Endothelial cell of umbilical vein (primary cell): ENCODE measurements around the gene TMPRSS12. TPM values are rescaled to one million over a fixed set of nuclear protein-coding genes. Genes with fewer than 3 reads are reported as not detected.
"Not testable (repeated sequence)": the region's sequence is repeated elsewhere in the genome, so short reads cannot be mapped to it uniquely, and the experiment has no call there.

Experiments used
- BruUV-seq: library from RNA; stranded (reverse); fragments of 400-500 nt; replicated peaks from 2 replicates; lab custom pipeline; 2021; lab: Mats Ljungman, UMichigan
- CTCF ChIA-PET: fragments of 300-600, 350-600 bp; sonication (Branson Sonifier 250); formaldehyde crosslinking; loops from one replicate; lab custom pipeline; 2021; ENCODE audit warnings: antibody characterized with exemption, inconsistent platforms; lab: Charles Lee
- POLR2A ChIA-PET: fragments of 300-600, 350-600 bp; sonication (Branson Sonifier 250); formaldehyde crosslinking; loops from one replicate; lab custom pipeline; 2021; ENCODE audit warnings: antibody characterized with exemption, inconsistent platforms; lab: Charles Lee
- DNase-seq: peaks from one replicate; pipeline ENCODE4 v3.0.0-alpha.2; 2011; ENCODE audit warnings: low read depth, low spot score
- FAIRE-seq: peaks from 2 replicates; lab custom pipeline; 2011; peaks lifted over from hg19 to GRCh38; lab: Jason Lieb, UNC
- H2AFZ ChIP-seq: 2 replicates; pipeline ENCODE4 v1.6.0; 2012; ENCODE audit warnings: low read depth, low read length, control low read depth, inconsistent platforms
- H3K27ac ChIP-seq: 2 replicates; pipeline ENCODE4 v1.5.1; 2011; ENCODE audit warnings: low read depth, mild to moderate bottlenecking, control low read depth, low read length, moderate library complexity; ENCODE audit not compliant: insufficient read depth
- H3K27me3 ChIP-seq, 2 experiments: 2 replicates each; pipeline versions ENCODE4 v1.6.0 to v1.6.1; 2011; ENCODE audit warnings: low read length in 2 of 2, mixed read lengths in 1 of 2; ENCODE audit not compliant: control insufficient read depth in 2 of 2, insufficient read depth in 2 of 2
- H3K36me3 ChIP-seq, 2 experiments: 2 replicates in 1 of 2; 3 replicates in 1 of 2; pipeline ENCODE4 v1.5.1; 2011; ENCODE audit warnings: low read length in 2 of 2, mild to moderate bottlenecking in 1 of 2, moderate library complexity in 1 of 2; ENCODE audit not compliant: control insufficient read depth in 2 of 2, insufficient read depth in 2 of 2; ENCODE audit errors: extremely low read depth in 1 of 2
- H3K4me1 ChIP-seq: 3 replicates; pipeline ENCODE4 v1.5.1; 2011; ENCODE audit warnings: mild to moderate bottlenecking, low read length; ENCODE audit not compliant: control insufficient read depth, insufficient read depth; ENCODE audit errors: extremely low read depth
- H3K4me2 ChIP-seq: 2 replicates; pipeline ENCODE4 v1.6.1; 2011; ENCODE audit warnings: low read length, control low read depth, mixed read lengths; ENCODE audit not compliant: insufficient read depth
- H3K4me3 ChIP-seq, 3 experiments: fragments of 200-600 bp in 1 of 3; sonication (generic), shearing (Covaris generic) in 1 of 3; replicated peaks in 1 of 3; 2 replicates each; pipeline ENCODE4 v1.5.1; 2011 to 2016; ENCODE audit warnings: control low read depth in 3 of 3, low read length in 3 of 3, mild to moderate bottlenecking in 2 of 3, inconsistent platforms in 1 of 3, low read depth in 1 of 3, moderate library complexity in 1 of 3; ENCODE audit not compliant: insufficient read depth in 1 of 3
- H3K79me2 ChIP-seq: 2 replicates; pipeline ENCODE4 v1.6.0; 2012; ENCODE audit warnings: low read length, inconsistent platforms; ENCODE audit not compliant: control insufficient read depth, insufficient read depth
- H3K9ac ChIP-seq: replicated peaks from 2 replicates; pipeline ENCODE3; 2011; ENCODE audit warnings: low read length, control low read depth; ENCODE audit not compliant: insufficient read depth; ENCODE audit errors: extremely low read depth
- H3K9me1 ChIP-seq: replicated peaks from 3 replicates; pipeline ENCODE4 v1.6.0; 2011; ENCODE audit warnings: mild to moderate bottlenecking, low read length; ENCODE audit not compliant: control insufficient read depth, insufficient read depth; ENCODE audit errors: extremely low read depth
- H3K9me3 ChIP-seq: replicated peaks from 2 replicates; pipeline ENCODE4 v1.5.1; 2012; ENCODE audit warnings: low read length, inconsistent platforms; ENCODE audit not compliant: control insufficient read depth, insufficient read depth
- H4K20me1 ChIP-seq: replicated peaks from 2 replicates; pipeline ENCODE3; 2011; ENCODE audit warnings: mild to moderate bottlenecking, low read length; ENCODE audit not compliant: control insufficient read depth, insufficient read depth; ENCODE audit errors: extremely low read depth
- EZH2 ChIP-seq: IDR thresholded peaks from 2 replicates; pipeline ENCODE4 v1.6.1; 2012; ENCODE audit warnings: borderline replicate concordance, low read depth, mild to moderate bottlenecking, moderate library complexity, low read length, inconsistent platforms; ENCODE audit not compliant: severe bottlenecking
- FOS ChIP-seq: IDR thresholded peaks from 2 replicates; pipeline ENCODE4 v1.6.1; 2011; ENCODE audit warnings: mild to moderate bottlenecking, low read length, moderate library complexity, borderline replicate concordance; ENCODE audit not compliant: insufficient read depth
- GATA2 ChIP-seq: IDR thresholded peaks from 2 replicates; pipeline ENCODE4 v1.7.0; 2011; ENCODE audit warnings: low read depth, mild to moderate bottlenecking, moderate library complexity, mixed read lengths, low read length; ENCODE audit not compliant: insufficient read length, insufficient read depth
- JUN ChIP-seq: IDR thresholded peaks from 2 replicates; pipeline ENCODE4 v1.6.1; 2011; ENCODE audit warnings: borderline replicate concordance, low read depth; ENCODE audit not compliant: insufficient read length, insufficient read depth
- MYC ChIP-seq: IDR thresholded peaks from one replicate; pipeline ENCODE4 v1.6.1; 2011; ENCODE audit warnings: mild to moderate bottlenecking, low read depth, low read length
- POLR2A ChIP-seq: IDR thresholded peaks from 2 replicates; pipeline ENCODE4 v1.6.1; 2012; ENCODE audit warnings: low read depth, mild to moderate bottlenecking, control low read depth, low read length
- POLR2AphosphoS5 ChIP-seq: IDR thresholded peaks from 2 replicates; pipeline ENCODE4 v1.6.1; 2012; ENCODE audit warnings: low read depth, mild to moderate bottlenecking, control low read depth, low read length, moderate library complexity; ENCODE audit not compliant: insufficient read depth
- dilution Hi-C: fragments of 300-500 bp; cut with MboI; formaldehyde crosslinking; loops from one replicate; pipeline ENCODE4 v1.15.0; 2019; ENCODE audit warnings: low sequenced_read_pairs; ENCODE audit not compliant: extremely low pct_ligation_motif_present
- intact Hi-C: fragments of 100-400 bp; cut with micrococcal nuclease; formaldehyde crosslinking; loops from one replicate; pipeline ENCODE4 v1.10.0; 2022
- polyA plus RNA-seq, 4 experiments: library from polyadenylated mRNA; depleted of rRNA in 3 of 4; stranded (reverse) in 3 of 4; unstranded in 1 of 4; fragments of >200 nt; gene quantifications; 2 replicates each; pipeline versions ENCODE4 v1.2.1 to v1.2.3, GENCODE V29; 2011 to 2012; ENCODE audit warnings: missing spikeins in 1 of 4
- total RNA-seq: library from RNA; stranded (reverse); gene quantifications from 2 replicates; pipeline ENCODE4 v1.2.3, GENCODE V29; 2021
- TF ChIP-seq, protein P1 (sequence below): IDR thresholded peaks from 2 replicates; pipeline ENCODE4 v1.6.1; 2011; ENCODE audit not compliant: insufficient read depth, insufficient read length
- TF ChIP-seq, protein P2 (sequence below), 2 donors: IDR thresholded peaks; 1 replicate in 1 of 2; 2 replicates in 1 of 2; pipeline ENCODE4 v1.5.1; 2011; ENCODE audit warnings: low read length in 2 of 2, mild to moderate bottlenecking in 2 of 2, moderate library complexity in 2 of 2, control low read depth in 1 of 2, inconsistent platforms in 1 of 2, low read depth in 1 of 2; ENCODE audit not compliant: insufficient read depth in 1 of 2; ENCODE audit errors: extremely low read depth in 1 of 2

TMPRSS12 gene
- total and polyA plus RNA-seq, 2 donors (not counting 3 experiments of a cell fraction or from before 2014, with no cell fraction given), result not detected

DNA sequence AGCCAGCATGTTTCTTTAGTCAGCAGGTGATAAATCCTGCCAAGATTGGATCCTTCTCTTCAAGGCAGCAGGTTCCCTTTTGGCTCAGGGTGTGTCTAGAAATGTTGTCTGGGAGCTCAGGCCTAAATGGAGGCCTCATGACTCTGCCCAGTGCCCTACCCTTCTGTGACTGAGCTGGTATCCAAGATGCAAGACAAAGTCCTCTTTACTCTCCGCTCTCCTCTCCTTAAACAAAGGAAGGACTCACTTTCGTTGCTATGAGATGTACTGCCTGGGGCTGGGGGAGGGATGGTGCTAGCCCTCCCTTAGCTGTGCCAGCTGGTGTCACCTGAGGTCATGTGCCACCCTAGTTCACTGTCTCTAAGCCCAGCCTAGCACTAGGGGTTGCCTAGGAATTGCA, 13.8 kb upstream of the TMPRSS12 start:
- no peak for TF ChIP-seq EZH2
- TF ChIP-seq POLR2A, result no peak
- no peak for TF ChIP-seq JUN
- TF ChIP-seq, protein P1, sequence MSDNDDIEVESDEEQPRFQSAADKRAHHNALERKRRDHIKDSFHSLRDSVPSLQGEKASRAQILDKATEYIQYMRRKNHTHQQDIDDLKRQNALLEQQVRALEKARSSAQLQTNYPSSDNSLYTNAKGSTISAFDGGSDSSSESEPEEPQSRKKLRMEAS, result no peak
- TF ChIP-seq MYC, result no peak
- TF ChIP-seq POLR2AphosphoS5, result no peak
- no peak for TF ChIP-seq FOS
- TF ChIP-seq GATA2, result no peak
- TF ChIP-seq, protein P2, sequence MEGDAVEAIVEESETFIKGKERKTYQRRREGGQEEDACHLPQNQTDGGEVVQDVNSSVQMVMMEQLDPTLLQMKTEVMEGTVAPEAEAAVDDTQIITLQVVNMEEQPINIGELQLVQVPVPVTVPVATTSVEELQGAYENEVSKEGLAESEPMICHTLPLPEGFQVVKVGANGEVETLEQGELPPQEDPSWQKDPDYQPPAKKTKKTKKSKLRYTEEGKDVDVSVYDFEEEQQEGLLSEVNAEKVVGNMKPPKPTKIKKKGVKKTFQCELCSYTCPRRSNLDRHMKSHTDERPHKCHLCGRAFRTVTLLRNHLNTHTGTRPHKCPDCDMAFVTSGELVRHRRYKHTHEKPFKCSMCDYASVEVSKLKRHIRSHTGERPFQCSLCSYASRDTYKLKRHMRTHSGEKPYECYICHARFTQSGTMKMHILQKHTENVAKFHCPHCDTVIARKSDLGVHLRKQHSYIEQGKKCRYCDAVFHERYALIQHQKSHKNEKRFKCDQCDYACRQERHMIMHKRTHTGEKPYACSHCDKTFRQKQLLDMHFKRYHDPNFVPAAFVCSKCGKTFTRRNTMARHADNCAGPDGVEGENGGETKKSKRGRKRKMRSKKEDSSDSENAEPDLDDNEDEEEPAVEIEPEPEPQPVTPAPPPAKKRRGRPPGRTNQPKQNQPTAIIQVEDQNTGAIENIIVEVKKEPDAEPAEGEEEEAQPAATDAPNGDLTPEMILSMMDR (IDR thresholded peaks at IDR 0.05; ENCODE audit: extremely low read depth in 1 of 2, insufficient read depth in 1 of 2, low read depth in 1 of 2, low read length in 2 of 2), result no peak

GRCh38 chr12:50833801-50834200, 8.9 kb upstream of the TMPRSS12 start:
- H3K9me1 ChIP-seq, H3K27ac ChIP-seq, FAIRE-seq, DNase-seq, BruUV-seq, H3K4me2 ChIP-seq, H3K9ac ChIP-seq, H3K4me1 ChIP-seq, POLR2A ChIA-PET, H3K27me3 ChIP-seq, H3K9me3 ChIP-seq, intact Hi-C loops, CTCF ChIA-PET, H2AFZ ChIP-seq, H3K36me3 ChIP-seq, H3K4me3 ChIP-seq, H3K79me2 ChIP-seq, H4K20me1 ChIP-seq, dilution Hi-C loops: not testable (repeated sequence)

More for the DNA sequence above, 13.8 kb upstream of the TMPRSS12 start:
- intact Hi-C loops (loop anchor here (5.0 kb wide), 1 partner anchor 253 kb away; the partner anchor contains the start of gene CSRNP2), dilution Hi-C loops (no loop called here)
- Histone ChIP-seq H3K4me3 (no peak overlapping the region), H3K4me1 (no peaks in the 10 kb centered on the region), H3K9me1 (no peaks in the 10 kb centered on the region), H3K27ac (no peak overlapping the region), H3K9ac (no peak overlapping the region), H3K36me3 (no peaks in the 10 kb centered on the region), H3K27me3 (peaks cover 0 to 3% of the 10 kb centered on the region in 2 experiments), H3K79me2 (no peaks in the 10 kb centered on the region), H4K20me1 (no peaks in the 10 kb centered on the region), H3K4me2 (no peak overlapping the region), H3K9me3 (no peaks in the 10 kb centered on the region), H2AFZ (no peak overlapping the region)
- CTCF ChIA-PET, result interaction anchor here (6.9 kb wide), 1 partner anchor 158 kb away, joined by 299 read pairs; no protein-coding TSS in a partner anchor
- FAIRE-seq (no peak), DNase-seq (no peak)
- no TSS peak for BruUV-seq
- POLR2A ChIA-PET, result no interaction called here
